OCI-LY3 (cell line): ENCODE data around the gene TAF11L8.
"Not testable (repeated sequence)": the region's sequence is repeated elsewhere in the genome, so short reads cannot be mapped to it uniquely, and the experiment has no call there.

Source experiments
- H2AFZ ChIP-seq: fragments of 200-600, 300-600 bp; shearing (Covaris generic); 2 replicates; pipeline ENCODE4 v1.6.0; 2014; ENCODE audit warnings: antibody characterized with exemption, low read depth, low read length
- H3K27ac ChIP-seq: fragments of 200-600, 300-600 bp; sonication (generic); 2 replicates; pipeline ENCODE4 v1.5.1; 2014; ENCODE audit warnings: mild to moderate bottlenecking, low read length, moderate library complexity, mixed read lengths
- H3K27me3 ChIP-seq: fragments of 200-600, 300-600 bp; sonication (generic); 2 replicates; pipeline ENCODE4 v1.6.1; 2014; ENCODE audit warnings: low read depth, low read length, mixed read lengths
- H3K36me3 ChIP-seq: fragments of 200-600, 300-600 bp; sonication (generic); replicated peaks from 2 replicates; pipeline ENCODE3; 2014; ENCODE audit warnings: low read depth, low read length, mixed read lengths
- H3K4me1 ChIP-seq: fragments of 300-600, 200-600 bp; sonication (generic); 2 replicates; pipeline ENCODE4 v1.6.1; 2014; ENCODE audit warnings: low read length, mixed read lengths
- H3K4me2 ChIP-seq: fragments of 200-600, 300-600 bp; sonication (generic); 2 replicates; pipeline ENCODE4 v1.6.1; 2014; ENCODE audit warnings: low read length, mixed read lengths
- H3K4me3 ChIP-seq: fragments of 300-600, 200-600 bp; sonication (generic); 2 replicates; pipeline ENCODE4 v1.5.1; 2014; ENCODE audit warnings: antibody characterized with exemption, mild to moderate bottlenecking, low read length, moderate library complexity
- H3K79me2 ChIP-seq: fragments of 300-600, 200-600 bp; shearing (Covaris generic); 2 replicates; pipeline ENCODE4 v1.6.1; 2014; ENCODE audit warnings: mild to moderate bottlenecking, low read length, mixed read lengths
- H3K9ac ChIP-seq: fragments of 300-600, 200-600 bp; shearing (Covaris generic); 2 replicates; pipeline ENCODE4 v1.6.0; 2014; ENCODE audit warnings: mild to moderate bottlenecking, low read length, moderate library complexity
- H3K9me3 ChIP-seq: fragments of 200-600, 300-600 bp; shearing (Covaris generic); 2 replicates; pipeline ENCODE4 v1.6.1; 2014; ENCODE audit warnings: low read length, mixed read lengths; ENCODE audit not compliant: insufficient read depth
- H4K20me1 ChIP-seq: fragments of 200-600, 300-600 bp; sonication (generic); 2 replicates; pipeline ENCODE4 v1.6.1; 2016; ENCODE audit warnings: low read length, mixed read lengths; ENCODE audit not compliant: insufficient read depth
- CTCF ChIP-seq: fragments of 200-600, 300-600 bp; sonication (generic); IDR thresholded peaks from 2 replicates; pipeline ENCODE4 v1.5.1; 2014; ENCODE audit warnings: antibody characterized with exemption, low read length, low read depth
- EZH2phosphoT487 ChIP-seq: fragments of 200-600 bp; shearing (Covaris generic); IDR thresholded peaks from 2 replicates; pipeline ENCODE4 v1.6.1; 2018; ENCODE audit warnings: antibody characterized with exemption, mixed run types, low read depth

Gene TAF11L8

DNA sequence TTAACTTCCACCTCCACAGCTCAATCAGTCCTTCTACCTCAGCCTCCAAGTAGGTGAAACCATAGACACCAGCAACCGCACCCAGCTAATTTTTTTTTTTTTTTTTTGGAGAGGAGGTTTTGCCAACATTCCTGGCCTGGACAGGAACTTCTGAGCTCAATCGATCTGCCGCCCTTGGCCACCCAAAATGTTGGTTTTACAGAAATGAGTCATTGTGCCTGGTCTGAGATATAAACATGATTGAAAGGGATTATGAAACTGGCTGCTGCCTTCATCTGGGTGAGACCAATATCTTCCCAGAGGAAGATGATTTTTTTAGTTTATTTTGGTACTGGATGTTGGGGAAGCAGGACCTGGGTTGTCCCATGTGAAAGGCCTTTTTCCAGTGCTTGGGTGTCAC lies 28.6 kb upstream of the TAF11L8 start:
- H4K20me1 ChIP-seq = no peaks in the 10 kb centered on the region
- H3K9me3 ChIP-seq = no peaks in the 10 kb centered on the region
- H3K9ac ChIP-seq = no peak overlapping the region
- H3K36me3 ChIP-seq = no peaks in the 10 kb centered on the region
- no peaks in the 10 kb centered on the region for H3K79me2 ChIP-seq
- no peak overlapping the region for H3K4me3 ChIP-seq
- H3K4me2 ChIP-seq = no peak overlapping the region
- H3K27me3 ChIP-seq = no peaks in the 10 kb centered on the region
- H2AFZ ChIP-seq = no peak overlapping the region
- H3K4me1 ChIP-seq = no peaks in the 10 kb centered on the region
- TF ChIP-seq EZH2phosphoT487 (no peak), CTCF (no peak)
- no peak overlapping the region for H3K27ac ChIP-seq

- no peak overlapping the region for H2AFZ ChIP-seq
- H3K4me3 ChIP-seq = no peak overlapping the region
- no peaks in the 10 kb centered on the region for H3K79me2 ChIP-seq
- no peaks in the 10 kb centered on the region for H4K20me1 ChIP-seq
- H3K9me3 ChIP-seq = no peaks in the 10 kb centered on the region
- no peaks in the 10 kb centered on the region for H3K4me1 ChIP-seq
- no peaks in the 10 kb centered on the region for H3K27me3 ChIP-seq
- H3K36me3 ChIP-seq = no peaks in the 10 kb centered on the region
- no peak overlapping the region for H3K27ac ChIP-seq
- no peak overlapping the region for H3K9ac ChIP-seq
- TF ChIP-seq EZH2phosphoT487 = no peak
- TF ChIP-seq CTCF = no peak
- H3K4me2 ChIP-seq = no peak overlapping the region
Observed at GRCh38 chr5:17614872-17615605, 24.3 kb upstream of the TAF11L8 start.

- not testable (repeated sequence) for H3K4me3 ChIP-seq, H3K27ac ChIP-seq, H4K20me1 ChIP-seq, H3K9ac ChIP-seq, H2AFZ ChIP-seq, H3K36me3 ChIP-seq, H3K4me2 ChIP-seq, H3K27me3 ChIP-seq, H3K4me1 ChIP-seq, H3K9me3 ChIP-seq, H3K79me2 ChIP-seq
Observed at GRCh38 chr5:17610092-17610491, 19.3 kb upstream of the TAF11L8 start, which contains the start of gene TAF11L12. TSS of gene TAF11L12 (plus strand) at chr5:17610392.

DNA sequence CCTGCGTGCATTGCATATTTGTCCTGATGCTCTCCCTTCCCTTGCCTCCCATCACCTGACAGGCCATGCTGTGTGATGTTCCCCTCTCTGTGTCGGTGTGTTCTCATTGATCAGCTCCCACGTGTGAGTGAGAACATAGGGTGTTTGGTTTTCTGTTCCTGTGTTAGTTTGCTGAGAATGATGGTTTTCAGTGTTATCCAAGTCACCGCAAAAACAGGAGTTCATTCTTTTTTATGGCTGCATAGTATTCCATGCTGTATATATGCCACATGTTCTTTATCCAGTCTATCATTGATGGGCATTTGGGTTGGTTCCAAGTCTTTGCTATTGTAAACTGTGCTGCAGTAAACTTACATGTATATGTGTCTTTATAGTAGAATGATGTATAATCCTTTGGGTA lies 16.7 kb upstream of the TAF11L8 start:
- H3K27ac ChIP-seq, H3K9me3 ChIP-seq, H3K4me2 ChIP-seq, H3K4me1 ChIP-seq, H3K9ac ChIP-seq, H3K4me3 ChIP-seq, H3K79me2 ChIP-seq, H2AFZ ChIP-seq, H4K20me1 ChIP-seq, H3K27me3 ChIP-seq, H3K36me3 ChIP-seq: not testable (repeated sequence)

DNA sequence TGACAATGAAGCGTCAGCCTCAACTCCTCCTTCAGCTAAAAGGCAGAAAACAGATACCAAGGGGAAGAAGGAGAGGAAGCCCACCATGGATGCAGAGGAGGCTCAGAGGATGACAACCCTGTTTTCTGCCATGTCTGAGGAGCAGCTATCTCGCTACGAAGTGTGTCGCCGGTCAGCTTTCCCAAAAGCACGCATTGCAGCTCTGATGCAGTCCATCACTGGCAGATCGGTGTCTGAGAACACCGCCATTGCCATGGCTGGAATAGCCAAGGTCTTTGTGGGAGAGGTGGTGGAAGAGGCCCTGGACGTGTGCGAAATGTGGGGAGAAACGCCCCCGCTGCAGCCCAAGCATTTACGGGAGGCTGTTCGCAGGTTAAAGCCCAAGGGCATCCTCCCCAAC lies 14.2 kb upstream of the TAF11L8 start:
- no peaks in the 10 kb centered on the region for H3K27me3 ChIP-seq
- no peak overlapping the region for H3K4me2 ChIP-seq
- no peaks in the 10 kb centered on the region for H3K4me1 ChIP-seq

DNA sequence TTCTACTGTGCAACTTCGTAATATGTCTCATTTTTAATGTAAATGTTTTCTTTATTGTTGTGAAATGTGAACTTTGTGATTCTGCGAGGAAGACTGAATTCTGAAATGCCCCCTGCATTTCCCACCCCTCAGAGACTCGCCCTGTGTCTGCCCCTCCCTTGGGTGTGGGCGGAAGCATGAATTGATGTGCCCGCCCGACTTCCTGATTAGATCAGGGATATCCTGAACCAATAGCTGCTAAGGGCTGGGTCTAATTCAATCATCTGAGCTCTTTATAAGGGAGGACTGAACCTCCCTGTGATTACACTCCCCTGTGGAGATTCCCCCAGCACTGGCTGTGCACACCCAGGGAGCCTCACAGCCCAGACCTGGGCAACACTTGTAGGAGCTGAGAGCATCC lies 13.1 kb upstream of the TAF11L8 start, which contains the start of gene TAF11L11:
Gene TAF11L11, plus strand, starts transcription at position 304 of the 400 bp plus-strand sequence.
- not testable (repeated sequence) for H3K9ac ChIP-seq, H3K79me2 ChIP-seq, H3K27ac ChIP-seq, H3K36me3 ChIP-seq, H2AFZ ChIP-seq, H4K20me1 ChIP-seq, H3K4me2 ChIP-seq, H3K4me3 ChIP-seq, H3K4me1 ChIP-seq, H3K9me3 ChIP-seq, H3K27me3 ChIP-seq

More for the DNA sequence above, 14.2 kb upstream of the TAF11L8 start:
- Histone ChIP-seq H3K36me3 (no peaks in the 10 kb centered on the region), H3K27ac (no peak overlapping the region), H3K4me3 (no peak overlapping the region), H2AFZ (no peak overlapping the region), H4K20me1 (no peaks in the 10 kb centered on the region), H3K9ac (no peak overlapping the region), H3K9me3 (no peaks in the 10 kb centered on the region), H3K79me2 (no peaks in the 10 kb centered on the region)
- TF ChIP-seq CTCF = no peak
- TF ChIP-seq EZH2phosphoT487 = no peak

DNA sequence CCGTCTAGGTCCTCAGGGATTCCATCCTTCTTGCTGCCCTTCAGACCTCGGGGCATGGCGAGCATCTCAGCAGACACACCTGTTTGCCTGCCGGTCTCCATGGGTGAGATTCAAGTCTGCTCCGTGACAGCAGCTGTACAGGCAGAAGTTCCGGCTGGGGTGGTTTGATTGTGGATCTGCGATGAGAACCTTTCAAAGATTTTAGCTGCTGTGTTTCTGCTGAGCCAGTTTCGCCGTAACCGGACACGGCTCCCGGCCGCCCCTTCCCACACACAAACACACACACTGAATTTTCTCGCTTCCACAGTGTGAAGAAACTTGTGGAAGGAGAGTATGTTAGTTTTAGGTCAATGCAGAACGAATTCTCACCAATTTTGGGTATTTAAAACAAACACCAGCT lies 7.0 kb upstream of the TAF11L8 start, which contains the start of gene TAF11L10:
Gene TAF11L10, minus strand, starts transcription at position 101 of the 400 bp plus-strand sequence.
- not testable (repeated sequence) for H3K9ac ChIP-seq, H4K20me1 ChIP-seq, H3K4me1 ChIP-seq, H3K9me3 ChIP-seq, H3K27ac ChIP-seq, H3K36me3 ChIP-seq, H3K4me3 ChIP-seq, H3K4me2 ChIP-seq, H2AFZ ChIP-seq, H3K79me2 ChIP-seq, H3K27me3 ChIP-seq
